Body of pancreas (tissue), 4 donors: ENCODE data around the gene ELOB.

Experiments used
- POLR2A ChIP-seq, 3 donors: fragments of 450-650 bp; IDR thresholded peaks; one replicate each; pipeline ENCODE4 v1.6.1; 2016; ENCODE audit warnings: antibody characterized with exemption in 3 of 3, mild to moderate bottlenecking in 2 of 3
- TF ChIP-seq, protein P1 (sequence below), 7 experiments: fragments of 450-650 bp in 4 of 7; fragments of 200-600 bp in 3 of 7; sonication (generic) in 3 of 7; IDR thresholded peaks; one replicate each; pipeline ENCODE4 v1.5.1; 2016 to 2019; ENCODE audit warnings: antibody characterized with exemption in 7 of 7

DNA sequence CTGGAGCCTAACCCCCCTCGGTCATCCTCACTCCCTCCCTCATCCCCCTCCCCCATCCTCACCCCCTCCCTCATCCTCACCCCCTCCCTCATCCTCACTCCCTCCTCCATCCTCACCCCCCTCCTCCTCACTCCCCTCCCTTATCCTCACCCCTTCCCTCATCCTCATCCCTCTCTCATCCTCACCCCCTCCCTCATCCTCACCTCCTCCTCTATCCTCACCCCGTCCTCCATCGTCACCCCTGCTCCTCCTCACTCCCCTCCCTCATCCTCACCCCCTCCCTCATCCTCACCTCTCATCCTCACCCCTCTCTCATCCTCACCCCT lies 9.7 kb upstream of the ELOB start:
- TF ChIP-seq, protein P1, sequence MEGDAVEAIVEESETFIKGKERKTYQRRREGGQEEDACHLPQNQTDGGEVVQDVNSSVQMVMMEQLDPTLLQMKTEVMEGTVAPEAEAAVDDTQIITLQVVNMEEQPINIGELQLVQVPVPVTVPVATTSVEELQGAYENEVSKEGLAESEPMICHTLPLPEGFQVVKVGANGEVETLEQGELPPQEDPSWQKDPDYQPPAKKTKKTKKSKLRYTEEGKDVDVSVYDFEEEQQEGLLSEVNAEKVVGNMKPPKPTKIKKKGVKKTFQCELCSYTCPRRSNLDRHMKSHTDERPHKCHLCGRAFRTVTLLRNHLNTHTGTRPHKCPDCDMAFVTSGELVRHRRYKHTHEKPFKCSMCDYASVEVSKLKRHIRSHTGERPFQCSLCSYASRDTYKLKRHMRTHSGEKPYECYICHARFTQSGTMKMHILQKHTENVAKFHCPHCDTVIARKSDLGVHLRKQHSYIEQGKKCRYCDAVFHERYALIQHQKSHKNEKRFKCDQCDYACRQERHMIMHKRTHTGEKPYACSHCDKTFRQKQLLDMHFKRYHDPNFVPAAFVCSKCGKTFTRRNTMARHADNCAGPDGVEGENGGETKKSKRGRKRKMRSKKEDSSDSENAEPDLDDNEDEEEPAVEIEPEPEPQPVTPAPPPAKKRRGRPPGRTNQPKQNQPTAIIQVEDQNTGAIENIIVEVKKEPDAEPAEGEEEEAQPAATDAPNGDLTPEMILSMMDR (IDR thresholded peaks at IDR 0.05) = no peak
- TF ChIP-seq POLR2A (IDR thresholded peaks at IDR 0.05) = no peak
